ENCODE results near the gene ANKRD40CL.

GRCh38 chr17:50762177-50762576 lies 5.1 kb downstream of the ANKRD40CL start:
- TF ChIP-seq, protein P1, sequence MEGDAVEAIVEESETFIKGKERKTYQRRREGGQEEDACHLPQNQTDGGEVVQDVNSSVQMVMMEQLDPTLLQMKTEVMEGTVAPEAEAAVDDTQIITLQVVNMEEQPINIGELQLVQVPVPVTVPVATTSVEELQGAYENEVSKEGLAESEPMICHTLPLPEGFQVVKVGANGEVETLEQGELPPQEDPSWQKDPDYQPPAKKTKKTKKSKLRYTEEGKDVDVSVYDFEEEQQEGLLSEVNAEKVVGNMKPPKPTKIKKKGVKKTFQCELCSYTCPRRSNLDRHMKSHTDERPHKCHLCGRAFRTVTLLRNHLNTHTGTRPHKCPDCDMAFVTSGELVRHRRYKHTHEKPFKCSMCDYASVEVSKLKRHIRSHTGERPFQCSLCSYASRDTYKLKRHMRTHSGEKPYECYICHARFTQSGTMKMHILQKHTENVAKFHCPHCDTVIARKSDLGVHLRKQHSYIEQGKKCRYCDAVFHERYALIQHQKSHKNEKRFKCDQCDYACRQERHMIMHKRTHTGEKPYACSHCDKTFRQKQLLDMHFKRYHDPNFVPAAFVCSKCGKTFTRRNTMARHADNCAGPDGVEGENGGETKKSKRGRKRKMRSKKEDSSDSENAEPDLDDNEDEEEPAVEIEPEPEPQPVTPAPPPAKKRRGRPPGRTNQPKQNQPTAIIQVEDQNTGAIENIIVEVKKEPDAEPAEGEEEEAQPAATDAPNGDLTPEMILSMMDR (IDR thresholded peaks at IDR 0.05; ENCODE audit: low read depth, low read length) = no peak
- TF ChIP-seq EZH2phosphoT487 (IDR thresholded peaks at IDR 0.05; ENCODE audit: low read depth) = no peak

Measured in OCI-LY3 (cell line).